ENCODE measurements around the gene ADAR.

DNA sequence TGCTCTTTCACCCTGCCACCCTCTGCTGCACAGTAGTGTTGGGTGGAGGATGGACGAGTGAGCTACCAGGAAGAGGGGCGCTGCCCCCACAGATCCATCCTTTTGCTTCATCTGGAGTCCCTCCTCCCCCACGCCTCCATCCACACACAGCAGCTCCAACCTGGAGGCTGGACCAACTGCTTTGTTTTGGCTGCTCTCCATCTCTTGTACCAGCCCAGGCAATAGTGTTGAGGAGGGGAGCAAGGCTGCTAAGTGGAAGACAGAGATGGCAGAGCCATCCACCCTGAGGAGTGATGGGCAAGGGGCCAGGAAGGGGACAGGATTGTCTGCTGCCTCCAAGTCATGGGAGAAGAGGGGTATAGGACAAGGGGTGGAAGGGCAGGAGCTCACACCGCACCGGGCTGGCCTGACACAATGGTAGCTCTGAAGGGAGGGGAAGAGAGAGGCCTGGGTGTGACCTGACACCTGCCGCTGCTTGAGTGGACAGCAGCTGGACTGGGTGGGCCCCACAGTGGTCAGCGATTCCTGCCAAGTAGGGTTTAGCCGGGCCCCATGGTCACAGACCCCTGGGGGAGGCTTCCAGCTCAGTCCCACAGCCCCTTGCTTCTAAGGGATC lies 31.9 kb downstream of the ADAR start:
- TF ChIP-seq, protein P1, sequence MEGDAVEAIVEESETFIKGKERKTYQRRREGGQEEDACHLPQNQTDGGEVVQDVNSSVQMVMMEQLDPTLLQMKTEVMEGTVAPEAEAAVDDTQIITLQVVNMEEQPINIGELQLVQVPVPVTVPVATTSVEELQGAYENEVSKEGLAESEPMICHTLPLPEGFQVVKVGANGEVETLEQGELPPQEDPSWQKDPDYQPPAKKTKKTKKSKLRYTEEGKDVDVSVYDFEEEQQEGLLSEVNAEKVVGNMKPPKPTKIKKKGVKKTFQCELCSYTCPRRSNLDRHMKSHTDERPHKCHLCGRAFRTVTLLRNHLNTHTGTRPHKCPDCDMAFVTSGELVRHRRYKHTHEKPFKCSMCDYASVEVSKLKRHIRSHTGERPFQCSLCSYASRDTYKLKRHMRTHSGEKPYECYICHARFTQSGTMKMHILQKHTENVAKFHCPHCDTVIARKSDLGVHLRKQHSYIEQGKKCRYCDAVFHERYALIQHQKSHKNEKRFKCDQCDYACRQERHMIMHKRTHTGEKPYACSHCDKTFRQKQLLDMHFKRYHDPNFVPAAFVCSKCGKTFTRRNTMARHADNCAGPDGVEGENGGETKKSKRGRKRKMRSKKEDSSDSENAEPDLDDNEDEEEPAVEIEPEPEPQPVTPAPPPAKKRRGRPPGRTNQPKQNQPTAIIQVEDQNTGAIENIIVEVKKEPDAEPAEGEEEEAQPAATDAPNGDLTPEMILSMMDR (conservative IDR thresholded peaks at IDR 0.05; ENCODE audit: low read depth, low read length): no peak
- no peak for TF ChIP-seq EZH2 (IDR thresholded peaks at IDR 0.05; ENCODE audit: borderline replicate concordance, low read depth, low read length, poor library complexity, severe bottlenecking)
